Karpas-422 (cell line): ENCODE data around the gene NPM3. TPM values are rescaled to one million over a fixed set of nuclear protein-coding genes. Genes with fewer than 3 reads are reported as not detected.

Experiments
- DNase-seq: peaks from one replicate; pipeline ENCODE4 v3.0.0-alpha.2; 2015
- H2AFZ ChIP-seq: fragments of 200-600 bp; sonication (generic); 2 replicates; pipeline ENCODE4 v1.6.1; 2014; ENCODE audit warnings: antibody characterized with exemption, low read length, mixed read lengths
- H3K27ac ChIP-seq: fragments of 200-600 bp; sonication (generic); 2 replicates; pipeline ENCODE4 v1.5.1; 2014; ENCODE audit warnings: mild to moderate bottlenecking, low read length, moderate library complexity
- H3K27me3 ChIP-seq: fragments of 200-600 bp; sonication (generic); 2 replicates; pipeline ENCODE4 v1.6.1; 2014; ENCODE audit warnings: low read length, mixed read lengths
- H3K36me3 ChIP-seq: fragments of 200-600 bp; sonication (generic); 2 replicates; pipeline ENCODE4 v1.6.1; 2014; ENCODE audit warnings: low read length, mixed read lengths; ENCODE audit not compliant: insufficient read depth
- H3K4me1 ChIP-seq: fragments of 200-600 bp; sonication (generic); 2 replicates; pipeline ENCODE4 v1.6.1; 2014; ENCODE audit warnings: mild to moderate bottlenecking, low read length, mixed read lengths
- H3K4me2 ChIP-seq: fragments of 200-600 bp; sonication (generic); 2 replicates; pipeline ENCODE4 v1.6.1; 2014; ENCODE audit warnings: low read length, low read depth, mild to moderate bottlenecking; ENCODE audit not compliant: poor library complexity, severe bottlenecking
- H3K4me3 ChIP-seq: fragments of 200-600 bp; sonication (generic); 2 replicates; pipeline ENCODE4 v1.5.1; 2014; ENCODE audit warnings: mild to moderate bottlenecking, antibody characterized with exemption, low read length, mixed read lengths
- H3K79me2 ChIP-seq: fragments of 200-600 bp; sonication (generic); 2 replicates; pipeline ENCODE4 v1.6.1; 2014; ENCODE audit warnings: mild to moderate bottlenecking, low read length, mixed read lengths
- H3K9ac ChIP-seq: fragments of 200-600 bp; sonication (generic); 2 replicates; pipeline ENCODE4 v1.6.0; 2014; ENCODE audit warnings: low read length
- H3K9me2 ChIP-seq: fragments of 200-600 bp; sonication (generic), shearing (Covaris generic); replicated peaks from 2 replicates; pipeline ENCODE4 v1.6.0; 2014; ENCODE audit warnings: mild to moderate bottlenecking, low read length, moderate library complexity; ENCODE audit not compliant: insufficient read depth
- H3K9me3 ChIP-seq: fragments of 300-700, 200-600 bp; sonication (generic); 2 replicates; pipeline ENCODE4 v1.6.1; 2014; ENCODE audit warnings: low read length, mixed read lengths
- H4K20me1 ChIP-seq: fragments of 200-600 bp; sonication (generic); 2 replicates; pipeline ENCODE4 v1.6.1; 2014; ENCODE audit warnings: mild to moderate bottlenecking, antibody characterized with exemption, low read length, low read depth; ENCODE audit not compliant: insufficient read depth
- total RNA-seq: library from RNA; depleted of rRNA; stranded (reverse); fragments of >200 nt; shearing (Covaris generic); gene quantifications from 2 replicates; pipeline ENCODE4 v1.2.3, GENCODE V29; 2014; ENCODE audit warnings: low replicate concordance

Gene NPM3
- total RNA-seq, 1 experiment from 2014 or later, result 46.1 TPM

DNA sequence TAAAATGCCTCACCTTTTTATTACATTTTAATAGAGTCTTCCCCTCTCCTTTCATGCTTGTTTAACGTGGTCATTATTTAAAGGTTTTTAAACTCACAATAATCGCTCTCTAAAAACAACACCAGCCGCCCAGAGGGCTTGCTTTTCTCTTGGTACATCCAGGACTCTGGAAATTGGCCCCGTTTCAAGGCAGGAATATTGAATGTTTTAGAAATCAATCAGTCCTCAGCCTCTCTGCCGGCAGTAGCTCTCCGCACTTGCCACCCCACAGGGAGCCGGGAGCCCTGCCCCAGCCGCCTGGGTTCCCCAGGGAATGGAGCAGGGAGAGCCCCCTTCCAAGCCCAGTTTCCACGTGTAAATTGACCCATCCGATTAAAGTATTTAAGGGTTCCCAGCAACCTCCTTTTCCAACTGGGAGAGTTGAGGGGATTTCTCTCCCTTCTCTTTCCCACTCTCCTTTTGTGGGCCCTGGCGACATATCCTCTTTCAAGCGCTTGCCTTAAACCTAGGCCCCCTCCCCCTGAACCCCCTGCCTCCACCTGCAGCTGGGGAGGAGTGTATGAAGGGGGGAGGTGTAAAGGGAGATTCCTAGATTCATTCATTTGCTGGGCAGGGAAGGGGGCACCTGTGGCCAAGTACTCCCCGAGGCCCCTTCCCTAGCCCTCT lies 9.2 kb downstream of the NPM3 start:
- H3K79me2 ChIP-seq, result no peaks in the 10 kb centered on the region
- H3K27me3 ChIP-seq, result no peaks in the 10 kb centered on the region
- no peaks in the 10 kb centered on the region for H3K9me2 ChIP-seq

DNA sequence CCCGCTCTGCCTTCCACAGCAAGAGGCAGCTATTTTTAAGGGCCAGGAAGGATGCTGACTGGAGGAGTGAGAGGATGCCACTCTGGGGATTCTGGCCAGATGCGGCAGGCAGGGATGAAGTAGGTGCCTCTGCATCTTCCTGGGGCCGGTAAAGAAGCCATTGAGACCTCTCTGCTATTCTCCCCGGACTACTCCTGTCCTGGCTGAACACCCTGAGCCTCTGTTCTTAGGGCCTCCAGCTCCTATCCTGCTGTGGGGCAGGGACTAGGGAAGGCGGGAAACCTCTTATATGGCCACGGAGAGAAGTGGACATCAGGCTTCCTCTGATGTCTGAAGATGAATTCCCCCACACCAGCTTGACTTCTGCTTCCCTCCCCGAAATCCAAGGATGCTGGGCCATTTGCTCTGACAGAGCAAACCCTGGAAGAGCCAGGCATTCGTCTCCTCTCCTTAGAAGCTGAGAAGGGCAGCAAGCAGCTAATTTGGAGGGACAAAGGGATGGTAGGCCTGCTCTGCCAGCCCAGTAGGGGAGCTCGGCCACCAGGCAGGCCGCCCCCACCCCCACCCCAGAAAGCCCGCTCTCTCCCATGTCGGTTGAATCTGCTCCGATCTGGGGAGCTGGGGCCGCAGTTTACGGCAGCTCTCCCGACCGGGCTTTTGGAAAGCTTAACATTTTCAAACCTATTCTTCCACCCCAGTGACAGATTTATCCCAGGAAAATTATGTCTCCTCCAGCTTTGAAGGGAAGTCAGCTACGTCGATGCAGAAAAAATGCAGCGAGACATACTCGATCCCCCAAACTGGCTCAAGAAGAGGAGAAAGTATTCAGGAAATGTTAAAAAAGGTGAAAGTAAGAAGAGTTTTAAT lies 10.1 kb downstream of the NPM3 start:
- Histone ChIP-seq H3K9ac (no peak overlapping the region), H3K4me2 (no peak overlapping the region), H2AFZ (no peak overlapping the region), H3K9me3 (no peaks in the 10 kb centered on the region), H3K27me3 (no peaks in the 10 kb centered on the region), H3K4me3 (no peak overlapping the region), H3K79me2 (no peaks in the 10 kb centered on the region), H3K36me3 (no peaks in the 10 kb centered on the region), H4K20me1 (peaks cover 4% of the 10 kb centered on the region; the same call in 1 of the 2 replicates), H3K27ac (no peak overlapping the region), H3K4me1 (no peaks in the 10 kb centered on the region; the same call in 1 of the 2 replicates), H3K9me2 (no peaks in the 10 kb centered on the region)
- DNase-seq, result no peak

More for the DNA sequence above, 9.2 kb downstream of the NPM3 start:
- Histone ChIP-seq H3K9ac (no peak overlapping the region), H3K4me3 (no peak overlapping the region), H3K9me3 (no peaks in the 10 kb centered on the region), H3K4me1 (peaks cover 9% of the 10 kb centered on the region), H3K4me2 (no peak overlapping the region), H2AFZ (no peak overlapping the region), H3K27ac (no peak overlapping the region), H3K36me3 (no peaks in the 10 kb centered on the region), H4K20me1 (peaks cover 4% of the 10 kb centered on the region; the same call in 1 of the 2 replicates)
- no peak for DNase-seq

DNA sequence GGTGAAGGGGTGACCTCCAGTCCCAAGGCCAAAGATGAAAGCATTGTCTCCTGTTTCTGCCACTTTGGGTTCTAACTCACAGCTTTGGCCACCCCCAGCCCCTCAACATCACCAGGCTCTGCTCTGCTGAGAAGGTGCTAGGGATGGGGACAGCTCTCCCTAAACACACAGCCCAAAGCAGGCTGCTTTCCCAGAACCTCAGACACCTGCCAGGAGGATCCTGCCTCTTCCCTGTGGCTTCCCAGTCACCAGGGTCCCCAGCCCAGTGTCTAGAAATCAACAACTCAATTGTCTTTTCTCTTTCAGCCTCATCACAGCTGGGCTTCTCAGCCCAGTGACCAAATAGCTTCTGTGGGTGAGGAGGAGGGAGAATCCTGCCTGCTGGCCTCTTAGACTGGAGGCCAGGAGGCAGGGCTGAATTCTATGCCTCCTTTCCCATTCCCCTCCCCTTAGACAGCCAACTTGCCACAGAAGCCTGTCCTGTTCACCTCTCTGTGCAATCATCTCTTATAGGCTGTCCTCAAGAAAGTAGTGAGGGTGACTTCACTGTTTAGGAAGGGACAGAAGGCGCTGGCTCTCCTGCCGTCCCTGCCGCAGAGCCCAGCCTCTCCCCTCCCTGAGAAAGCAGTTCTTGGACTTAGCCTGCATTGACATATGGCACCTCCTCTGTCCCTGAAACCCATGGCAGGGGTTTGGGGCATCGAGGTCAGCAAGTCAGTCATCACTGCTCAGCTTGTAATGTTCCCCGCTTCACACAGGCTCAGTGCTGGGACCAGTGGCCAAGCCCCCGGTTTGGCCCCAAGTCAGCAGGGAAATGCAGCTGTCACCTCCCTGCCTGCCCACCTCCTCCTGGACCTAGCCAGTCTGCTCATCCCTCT lies 11.0 kb downstream of the NPM3 start:
- no peaks in the 10 kb centered on the region for H3K36me3 ChIP-seq
- no peaks in the 10 kb centered on the region for H4K20me1 ChIP-seq
- no peaks in the 10 kb centered on the region for H3K9me2 ChIP-seq
- H3K4me1 ChIP-seq, result no peaks in the 10 kb centered on the region
- no peak overlapping the region for H3K27ac ChIP-seq
- H3K79me2 ChIP-seq, result no peaks in the 10 kb centered on the region
- DNase-seq, result no peak
- no peaks in the 10 kb centered on the region for H3K27me3 ChIP-seq
- no peaks in the 10 kb centered on the region for H3K9me3 ChIP-seq
- no peak overlapping the region for H3K9ac ChIP-seq
- no peak overlapping the region for H3K4me3 ChIP-seq
- H3K4me2 ChIP-seq, result no peak overlapping the region
- no peak overlapping the region for H2AFZ ChIP-seq

DNA sequence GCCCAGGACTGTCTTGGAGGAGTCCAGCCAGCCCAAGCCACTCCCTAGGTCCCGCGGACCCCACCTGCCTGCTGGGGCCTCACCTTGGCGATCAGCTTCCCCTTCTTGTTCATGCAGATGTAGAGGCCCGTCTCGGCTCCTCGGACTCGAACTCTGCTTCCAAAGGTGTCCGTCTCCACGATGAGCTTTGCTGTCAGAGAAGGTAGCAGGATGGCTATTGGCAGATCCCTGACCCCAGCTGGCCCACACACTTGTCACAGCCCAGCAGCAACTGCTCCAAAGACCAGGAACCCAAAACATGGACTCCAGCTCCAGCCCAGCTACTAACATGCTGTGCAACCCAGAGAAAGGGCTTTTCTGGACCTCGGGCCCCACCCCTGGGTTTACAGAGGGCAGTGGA lies 11.9 kb downstream of the NPM3 start:
- Histone ChIP-seq H3K4me1 (no peaks in the 10 kb centered on the region), H4K20me1 (no peaks in the 10 kb centered on the region), H3K9me3 (no peaks in the 10 kb centered on the region), H3K79me2 (no peaks in the 10 kb centered on the region), H2AFZ (no peak overlapping the region), H3K9ac (no peak overlapping the region), H3K36me3 (no peaks in the 10 kb centered on the region), H3K4me2 (no peak overlapping the region), H3K9me2 (no peaks in the 10 kb centered on the region), H3K4me3 (no peak overlapping the region), H3K27me3 (no peaks in the 10 kb centered on the region), H3K27ac (no peak overlapping the region)
- DNase-seq, result no peak

- no peaks in the 10 kb centered on the region for H3K9me2 ChIP-seq
- DNase-seq, result no peak
- no peaks in the 10 kb centered on the region for H3K79me2 ChIP-seq
- no peak overlapping the region for H3K9ac ChIP-seq
- no peak overlapping the region for H2AFZ ChIP-seq
- H3K4me3 ChIP-seq, result no peak overlapping the region
- H3K9me3 ChIP-seq, result no peaks in the 10 kb centered on the region
- H3K27me3 ChIP-seq, result no peaks in the 10 kb centered on the region
- H3K27ac ChIP-seq, result no peak overlapping the region
- H3K4me2 ChIP-seq, result no peak overlapping the region
- no peaks in the 10 kb centered on the region for H4K20me1 ChIP-seq
- H3K4me1 ChIP-seq, result no peaks in the 10 kb centered on the region
- H3K36me3 ChIP-seq, result no peaks in the 10 kb centered on the region
These were observed 12.7 kb downstream of the NPM3 start for GRCh38 chr10:101770331-101771215.

DNA sequence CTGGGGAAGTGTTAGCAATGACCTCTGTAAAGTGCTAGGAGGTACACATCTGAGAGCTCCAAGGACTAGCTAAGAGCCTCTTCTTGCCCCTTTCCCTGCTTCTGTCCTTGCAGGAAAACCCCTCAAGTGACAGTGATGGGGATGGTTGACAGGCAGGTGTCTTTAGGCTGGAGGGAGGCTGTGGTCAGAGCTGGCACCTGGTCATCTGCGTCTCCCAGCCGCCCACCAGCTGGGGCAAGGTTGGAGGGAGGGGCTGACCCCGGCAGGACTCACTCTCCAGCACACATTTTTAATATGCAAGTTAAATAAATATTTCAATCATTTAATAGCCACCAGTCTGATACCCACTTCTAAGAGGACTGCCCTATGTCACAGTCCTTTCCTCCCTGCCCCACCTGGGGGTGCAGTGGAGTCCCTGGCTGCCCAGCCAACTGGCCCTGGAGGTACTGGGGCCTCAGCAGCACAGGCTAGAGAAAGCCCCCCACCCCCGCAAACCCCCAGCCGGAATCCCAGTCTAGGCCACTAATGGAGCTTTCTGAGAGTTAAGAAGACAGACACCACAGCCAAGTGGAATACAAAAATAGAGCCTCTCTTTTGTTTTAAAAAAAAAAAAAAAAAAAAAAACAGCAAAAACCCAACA lies 13.6 kb downstream of the NPM3 start:
- H3K36me3 ChIP-seq, result no peaks in the 10 kb centered on the region
- no peaks in the 10 kb centered on the region for H3K4me1 ChIP-seq
- H3K4me2 ChIP-seq, result no peak overlapping the region
- no peak overlapping the region for H3K9ac ChIP-seq
- H3K27me3 ChIP-seq, result no peaks in the 10 kb centered on the region
- no peaks in the 10 kb centered on the region for H3K79me2 ChIP-seq
- no peak for DNase-seq
- H3K9me2 ChIP-seq, result no peaks in the 10 kb centered on the region
- H2AFZ ChIP-seq, result no peak overlapping the region
- H3K4me3 ChIP-seq, result no peak overlapping the region
- H3K27ac ChIP-seq, result no peak overlapping the region
- H4K20me1 ChIP-seq, result no peaks in the 10 kb centered on the region
- no peaks in the 10 kb centered on the region for H3K9me3 ChIP-seq

DNA sequence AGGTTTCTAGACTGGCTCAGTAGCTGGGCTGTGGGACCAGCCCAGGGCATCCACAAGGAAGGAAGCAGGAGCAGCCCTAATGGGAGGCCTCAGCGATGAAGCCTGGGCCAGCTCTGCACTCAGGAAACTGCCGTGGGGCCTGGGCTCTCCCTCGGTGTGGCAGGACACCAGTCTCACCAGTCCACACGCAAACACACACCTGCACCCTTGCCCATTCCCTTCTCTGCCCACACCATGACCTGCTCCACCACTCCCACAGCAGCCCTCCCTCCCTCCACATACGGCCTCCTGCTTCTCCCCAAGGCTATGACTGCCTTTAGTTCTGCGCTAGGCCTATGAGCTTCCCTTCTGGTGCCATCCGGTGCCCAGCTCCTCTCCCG lies 14.5 kb downstream of the NPM3 start:
- no peaks in the 10 kb centered on the region for H3K79me2 ChIP-seq
- no peak overlapping the region for H3K4me3 ChIP-seq
- no peaks in the 10 kb centered on the region for H3K36me3 ChIP-seq
- DNase-seq, result no peak
- H4K20me1 ChIP-seq, result no peaks in the 10 kb centered on the region
- H3K9ac ChIP-seq, result no peak overlapping the region
- no peaks in the 10 kb centered on the region for H3K9me3 ChIP-seq
- no peak overlapping the region for H3K4me2 ChIP-seq
- no peaks in the 10 kb centered on the region for H3K4me1 ChIP-seq
- H3K9me2 ChIP-seq, result no peaks in the 10 kb centered on the region
- no peak overlapping the region for H3K27ac ChIP-seq
- H2AFZ ChIP-seq, result no peak overlapping the region
- H3K27me3 ChIP-seq, result no peaks in the 10 kb centered on the region
